Ishikawa (cell line): Measurements from ENCODE around the gene RAMP1.

Source experiments
- CEBPB ChIP-seq: IDR thresholded peaks from 2 replicates; pipeline ENCODE4 v1.6.1; 2012
- CREB1 ChIP-seq: IDR thresholded peaks from 2 replicates; pipeline ENCODE4 v1.6.1; 2012; ENCODE audit warnings: low read depth
- EGR1 ChIP-seq: IDR thresholded peaks from 2 replicates; pipeline ENCODE4 v1.6.1; 2012
- EP300 ChIP-seq: IDR thresholded peaks from 2 replicates; pipeline ENCODE4 v1.6.1; 2012; ENCODE audit warnings: borderline replicate concordance
- FOXM1 ChIP-seq: IDR thresholded peaks from 2 replicates; pipeline ENCODE4 v1.6.1; 2012; ENCODE audit warnings: low read depth, borderline replicate concordance
- TCF12 ChIP-seq: IDR thresholded peaks from 2 replicates; pipeline ENCODE4 v1.6.1; 2012; ENCODE audit warnings: low read depth
- TEAD4 ChIP-seq: IDR thresholded peaks from 2 replicates; pipeline ENCODE4 v1.6.1; 2012
- TF ChIP-seq, protein P1 (sequence below): IDR thresholded peaks from 2 replicates; pipeline ENCODE4 v1.6.1; 2012; ENCODE audit warnings: low read depth, mild to moderate bottlenecking

DNA sequence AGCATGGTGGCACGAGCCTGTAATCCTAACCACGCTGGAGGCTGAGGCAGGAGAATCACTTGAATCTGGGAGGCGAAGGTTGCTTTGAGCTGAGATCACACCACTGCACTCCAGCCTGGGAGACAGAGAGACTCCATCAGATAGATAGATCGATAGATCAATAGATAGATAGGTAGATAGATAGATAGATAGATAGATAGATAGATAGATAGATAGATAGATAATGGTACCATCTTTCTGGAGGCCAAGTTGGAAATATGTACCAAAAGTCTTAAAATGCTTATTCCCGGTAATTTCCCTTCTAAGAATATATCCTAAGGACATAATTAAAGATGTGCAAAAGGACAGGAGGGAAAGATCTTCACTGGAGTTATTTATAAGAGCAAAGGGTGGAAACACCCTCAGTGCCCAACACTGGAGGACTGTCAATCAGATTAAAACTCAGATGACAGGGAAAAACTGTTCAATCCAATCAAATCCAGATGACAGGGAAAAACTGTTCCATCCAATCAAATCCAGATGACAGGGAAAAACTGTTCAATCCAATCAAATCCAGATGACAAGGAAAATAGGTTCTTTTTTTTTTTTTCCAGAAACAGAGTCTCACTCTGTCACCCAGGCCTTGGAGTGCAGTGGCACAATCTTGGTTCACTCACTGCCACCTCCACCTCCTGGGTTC is 58.4 kb downstream of the RAMP1 start:
- no peak for TF ChIP-seq TEAD4
- TF ChIP-seq CEBPB: no peak
- TF ChIP-seq EGR1: no peak
- TF ChIP-seq EP300: no peak
- no peak for TF ChIP-seq CREB1
- TF ChIP-seq, protein P1, sequence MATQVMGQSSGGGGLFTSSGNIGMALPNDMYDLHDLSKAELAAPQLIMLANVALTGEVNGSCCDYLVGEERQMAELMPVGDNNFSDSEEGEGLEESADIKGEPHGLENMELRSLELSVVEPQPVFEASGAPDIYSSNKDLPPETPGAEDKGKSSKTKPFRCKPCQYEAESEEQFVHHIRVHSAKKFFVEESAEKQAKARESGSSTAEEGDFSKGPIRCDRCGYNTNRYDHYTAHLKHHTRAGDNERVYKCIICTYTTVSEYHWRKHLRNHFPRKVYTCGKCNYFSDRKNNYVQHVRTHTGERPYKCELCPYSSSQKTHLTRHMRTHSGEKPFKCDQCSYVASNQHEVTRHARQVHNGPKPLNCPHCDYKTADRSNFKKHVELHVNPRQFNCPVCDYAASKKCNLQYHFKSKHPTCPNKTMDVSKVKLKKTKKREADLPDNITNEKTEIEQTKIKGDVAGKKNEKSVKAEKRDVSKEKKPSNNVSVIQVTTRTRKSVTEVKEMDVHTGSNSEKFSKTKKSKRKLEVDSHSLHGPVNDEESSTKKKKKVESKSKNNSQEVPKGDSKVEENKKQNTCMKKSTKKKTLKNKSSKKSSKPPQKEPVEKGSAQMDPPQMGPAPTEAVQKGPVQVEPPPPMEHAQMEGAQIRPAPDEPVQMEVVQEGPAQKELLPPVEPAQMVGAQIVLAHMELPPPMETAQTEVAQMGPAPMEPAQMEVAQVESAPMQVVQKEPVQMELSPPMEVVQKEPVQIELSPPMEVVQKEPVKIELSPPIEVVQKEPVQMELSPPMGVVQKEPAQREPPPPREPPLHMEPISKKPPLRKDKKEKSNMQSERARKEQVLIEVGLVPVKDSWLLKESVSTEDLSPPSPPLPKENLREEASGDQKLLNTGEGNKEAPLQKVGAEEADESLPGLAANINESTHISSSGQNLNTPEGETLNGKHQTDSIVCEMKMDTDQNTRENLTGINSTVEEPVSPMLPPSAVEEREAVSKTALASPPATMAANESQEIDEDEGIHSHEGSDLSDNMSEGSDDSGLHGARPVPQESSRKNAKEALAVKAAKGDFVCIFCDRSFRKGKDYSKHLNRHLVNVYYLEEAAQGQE: no peak
- no peak for TF ChIP-seq TCF12
- no peak for TF ChIP-seq FOXM1
